22Rv1 (cell line): ENCODE data around the gene SLC45A1.

Source experiments
- H3K27ac ChIP-seq: fragments of 450-650 bp; 2 replicates; pipeline ENCODE4 v1.5.1; 2017
- ZFX ChIP-seq: fragments of 450-650 bp; IDR thresholded peaks from 2 replicates; pipeline ENCODE4 v1.6.1; 2017; ENCODE audit warnings: antibody characterized with exemption, borderline replicate concordance
- TF ChIP-seq, protein P1 (sequence below): fragments of 450-650 bp; IDR thresholded peaks from 2 replicates; pipeline ENCODE4 v1.5.1; 2017; ENCODE audit warnings: mild to moderate bottlenecking

SLC45A1 gene

GRCh38 chr1:8330271-8331125 lies 12.6 kb downstream of the SLC45A1 start:
- H3K27ac ChIP-seq: no peak overlapping the region
- TF ChIP-seq, protein P1, sequence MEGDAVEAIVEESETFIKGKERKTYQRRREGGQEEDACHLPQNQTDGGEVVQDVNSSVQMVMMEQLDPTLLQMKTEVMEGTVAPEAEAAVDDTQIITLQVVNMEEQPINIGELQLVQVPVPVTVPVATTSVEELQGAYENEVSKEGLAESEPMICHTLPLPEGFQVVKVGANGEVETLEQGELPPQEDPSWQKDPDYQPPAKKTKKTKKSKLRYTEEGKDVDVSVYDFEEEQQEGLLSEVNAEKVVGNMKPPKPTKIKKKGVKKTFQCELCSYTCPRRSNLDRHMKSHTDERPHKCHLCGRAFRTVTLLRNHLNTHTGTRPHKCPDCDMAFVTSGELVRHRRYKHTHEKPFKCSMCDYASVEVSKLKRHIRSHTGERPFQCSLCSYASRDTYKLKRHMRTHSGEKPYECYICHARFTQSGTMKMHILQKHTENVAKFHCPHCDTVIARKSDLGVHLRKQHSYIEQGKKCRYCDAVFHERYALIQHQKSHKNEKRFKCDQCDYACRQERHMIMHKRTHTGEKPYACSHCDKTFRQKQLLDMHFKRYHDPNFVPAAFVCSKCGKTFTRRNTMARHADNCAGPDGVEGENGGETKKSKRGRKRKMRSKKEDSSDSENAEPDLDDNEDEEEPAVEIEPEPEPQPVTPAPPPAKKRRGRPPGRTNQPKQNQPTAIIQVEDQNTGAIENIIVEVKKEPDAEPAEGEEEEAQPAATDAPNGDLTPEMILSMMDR: no peak
- TF ChIP-seq ZFX: no peak

DNA sequence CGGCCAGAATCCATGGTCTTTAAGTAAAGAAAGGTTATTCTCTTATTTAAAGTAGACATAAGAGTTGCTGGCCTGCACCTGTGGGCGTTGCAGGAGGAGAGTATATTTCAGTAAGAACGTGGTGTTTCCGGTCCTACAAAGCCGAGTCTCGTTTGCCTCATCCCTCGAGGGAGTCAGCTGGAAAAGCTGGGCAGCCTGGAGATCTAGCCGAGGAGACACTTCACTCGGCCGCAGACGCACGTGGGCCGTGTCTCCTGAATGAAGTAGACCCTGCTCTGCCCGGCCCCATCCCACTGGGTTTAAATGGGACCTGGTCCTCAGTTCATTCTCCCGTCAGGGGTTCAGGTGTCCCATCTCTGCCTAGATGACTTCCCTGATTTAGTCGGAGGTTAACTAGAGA lies 14.9 kb downstream of the SLC45A1 start:
- no peak overlapping the region for H3K27ac ChIP-seq
- TF ChIP-seq, protein P1: no peak
- no peak for TF ChIP-seq ZFX

DNA sequence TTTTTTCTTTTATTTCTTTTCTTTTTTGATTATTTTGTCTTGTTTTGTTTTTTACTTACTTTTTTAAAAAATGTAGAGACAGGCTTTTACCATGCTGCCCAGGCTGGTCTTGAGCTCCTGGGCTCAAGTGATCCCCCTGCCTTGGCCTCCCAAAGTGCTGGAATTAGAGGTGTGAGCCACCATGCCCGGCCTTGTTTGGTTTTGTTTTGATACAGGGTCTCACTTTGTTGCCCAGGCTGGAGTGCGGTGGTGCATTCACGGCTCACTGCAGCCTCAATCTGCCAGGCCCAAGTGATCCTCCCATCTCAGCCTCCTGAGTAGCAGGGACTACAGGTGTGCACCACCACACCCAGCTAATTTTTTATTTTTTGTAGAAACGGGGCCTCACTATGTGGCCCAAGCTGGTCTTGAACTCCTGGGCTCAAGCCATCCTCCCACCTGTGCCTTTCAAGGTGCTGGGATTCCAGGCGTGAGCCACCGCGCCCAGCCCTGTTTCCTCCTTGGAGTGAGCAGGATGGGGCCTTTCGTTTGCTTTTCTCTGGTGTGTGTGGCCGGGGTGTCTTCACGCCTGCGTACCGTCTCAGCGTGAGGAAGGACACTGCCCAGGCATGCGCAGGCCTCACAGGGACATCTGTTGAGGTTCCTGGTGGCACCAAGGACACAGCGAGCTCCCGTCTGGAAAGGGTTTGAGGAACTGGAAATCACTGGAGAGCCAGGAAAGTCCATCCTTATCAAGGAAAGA lies 15.5 kb downstream of the SLC45A1 start:
- H3K27ac ChIP-seq: no peak overlapping the region
- TF ChIP-seq, protein P1: no peak
- no peak for TF ChIP-seq ZFX

GRCh38 chr1:8334106-8334851 lies 16.4 kb downstream of the SLC45A1 start:
- no peak overlapping the region for H3K27ac ChIP-seq
- TF ChIP-seq ZFX: no peak
- TF ChIP-seq, protein P1: no peak

GRCh38 chr1:8335246-8335645 lies 17.3 kb downstream of the SLC45A1 start:
- TF ChIP-seq, protein P1: no peak
- no peak for TF ChIP-seq ZFX
- H3K27ac ChIP-seq: no peak overlapping the region

DNA sequence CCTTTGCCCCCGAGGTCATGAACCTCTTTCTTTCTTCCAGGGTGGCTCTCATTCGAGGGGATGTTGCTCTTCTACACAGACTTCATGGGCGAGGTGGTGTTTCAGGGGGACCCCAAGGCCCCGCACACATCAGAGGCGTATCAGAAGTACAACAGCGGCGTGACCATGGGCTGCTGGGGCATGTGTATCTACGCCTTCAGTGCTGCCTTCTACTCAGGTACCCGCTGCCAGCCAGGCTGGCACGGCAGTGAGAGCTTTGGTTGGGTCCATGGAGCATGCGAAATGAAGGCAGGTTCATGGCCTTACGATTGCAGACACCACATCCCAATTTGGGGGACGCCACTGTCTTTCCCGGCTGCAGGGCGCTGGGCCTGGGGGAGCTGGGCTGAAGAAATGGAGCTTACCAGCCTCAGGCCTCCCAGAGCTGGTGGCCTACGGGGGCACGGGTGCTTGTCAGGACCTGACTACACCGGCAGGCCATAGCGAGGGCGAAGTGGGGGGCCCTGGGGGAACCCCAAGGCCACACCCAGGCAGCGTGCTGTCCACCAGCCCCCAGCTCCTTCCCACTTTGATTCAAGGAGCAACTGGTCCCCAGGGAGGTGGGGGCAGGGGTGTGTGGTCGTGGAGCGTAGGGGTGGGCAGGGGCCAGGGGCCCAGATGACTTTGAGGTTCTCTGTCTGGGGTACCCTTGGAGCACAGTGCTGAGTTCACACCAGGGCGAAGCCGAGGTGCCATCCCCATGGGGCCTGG lies 20.0 kb downstream of the SLC45A1 start:
- H3K27ac ChIP-seq: no peak overlapping the region
- TF ChIP-seq, protein P1: no peak
- no peak for TF ChIP-seq ZFX
